PC-3 (cell line): ENCODE measurements around the gene ASB10. TPM values are rescaled to one million over a fixed set of nuclear protein-coding genes. Genes with fewer than 3 reads are reported as not detected.

ENCODE experiments used
- ATAC-seq: fragments of 200-7000 bp; cut with Tn5 transposase; 2 replicates; pipeline ENCODE4 v1.9.1; 2020; ENCODE audit warnings: mild to moderate bottlenecking, moderate library complexity
- BruUV-seq: library from RNA; stranded (reverse); fragments of 400-500 nt; replicated peaks from 2 replicates; lab custom pipeline; 2021; lab: Mats Ljungman, UMichigan
- CTCF ChIA-PET: fragments of 300-600 bp; sonication (Branson Sonifier 250); formaldehyde crosslinking; loops from one replicate; lab custom pipeline; 2022; ENCODE audit warnings: antibody characterized with exemption; lab: Charles Lee
- POLR2A ChIA-PET: fragments of 300-600 bp; sonication (Branson Sonifier 250); formaldehyde crosslinking; loops from one replicate; lab custom pipeline; 2022; ENCODE audit warnings: antibody characterized with exemption; ENCODE audit not compliant: unreplicated experiment; lab: Charles Lee
- DNase-seq: peaks from one replicate; pipeline ENCODE4 v3.0.0-alpha.2; 2015
- H2AFZ ChIP-seq: fragments of 300-600 bp; sonication (generic); 2 replicates; pipeline ENCODE4 v1.6.0; 2016; ENCODE audit warnings: antibody characterized with exemption, low read length
- H3F3A ChIP-seq: fragments of 300-600 bp; sonication (generic); one replicate; pipeline ENCODE4 v1.6.0; 2017; ENCODE audit warnings: antibody characterized with exemption, low read length, control low read depth, mild to moderate bottlenecking; ENCODE audit not compliant: unreplicated experiment
- H3K27ac ChIP-seq: fragments of 300-600 bp; sonication (generic); 2 replicates; pipeline ENCODE4 v1.5.1; 2016; ENCODE audit warnings: mild to moderate bottlenecking, low read length
- H3K27me3 ChIP-seq: fragments of 300-600 bp; sonication (generic); 2 replicates; pipeline ENCODE4 v1.6.1; 2016; ENCODE audit warnings: low read length, mixed read lengths
- H3K36me3 ChIP-seq: fragments of 300-600 bp; sonication (generic); 2 replicates; pipeline ENCODE4 v1.6.1; 2016; ENCODE audit warnings: low read depth, mixed run types, low read length, mixed read lengths
- H3K4me1 ChIP-seq: fragments of 300-600 bp; sonication (generic); 2 replicates; pipeline ENCODE4 v1.5.1; 2016; ENCODE audit warnings: low read length; ENCODE audit not compliant: insufficient read depth
- H3K4me2 ChIP-seq: fragments of 300-600 bp; sonication (generic); 2 replicates; pipeline ENCODE4 v1.6.0; 2016; ENCODE audit warnings: low read length
- H3K4me3 ChIP-seq: fragments of 300-600 bp; sonication (generic); 2 replicates; pipeline ENCODE4 v1.5.1; 2016; ENCODE audit warnings: mild to moderate bottlenecking, low read length, mixed read lengths
- H3K79me2 ChIP-seq: fragments of 300-600 bp; sonication (generic); 2 replicates; pipeline ENCODE4 v1.6.1; 2017; ENCODE audit warnings: low read length, mixed read lengths
- H3K9ac ChIP-seq: fragments of 300-600 bp; sonication (generic); 2 replicates; pipeline ENCODE4 v1.6.0; 2016; ENCODE audit warnings: mild to moderate bottlenecking, low read length
- H3K9me2 ChIP-seq: fragments of 300-600 bp; sonication (generic); replicated peaks from 2 replicates; pipeline ENCODE4 v1.6.1; 2016; ENCODE audit warnings: mixed run types, low read length, mixed read lengths
- H3K9me3 ChIP-seq: fragments of 300-600 bp; sonication (generic); 2 replicates; pipeline ENCODE4 v1.6.1; 2016; ENCODE audit warnings: low read length, mixed read lengths
- H4K20me1 ChIP-seq: fragments of 300-600 bp; sonication (generic); 2 replicates; pipeline ENCODE4 v1.6.1; 2016; ENCODE audit warnings: low read length, mixed read lengths
- CTCF ChIP-seq: fragments of 300-600 bp; sonication (generic); conservative IDR thresholded peaks from 2 replicates; pipeline ENCODE4 v1.5.1; 2017; ENCODE audit warnings: antibody characterized with exemption, low read depth, mild to moderate bottlenecking, low read length
- EZH2 ChIP-seq: fragments of 300-600 bp; sonication (generic); IDR thresholded peaks from one replicate; pipeline ENCODE4 v1.6.1; 2017; ENCODE audit warnings: antibody characterized with exemption, mild to moderate bottlenecking, low read length; ENCODE audit not compliant: unreplicated experiment
- EZH2phosphoT487 ChIP-seq: fragments of 300-600 bp; sonication (generic); IDR thresholded peaks from 2 replicates; pipeline ENCODE4 v1.6.1; 2018; ENCODE audit warnings: mild to moderate bottlenecking, antibody characterized with exemption, low read length, borderline replicate concordance
- intact Hi-C: fragments of 100-400 bp; cut with micrococcal nuclease; formaldehyde crosslinking; loops from 2 replicates; pipeline ENCODE4 v1.9.0; 2023
- total RNA-seq: library from RNA; depleted of rRNA; stranded (reverse); fragments of >200 nt; gene quantifications from 2 replicates; pipeline ENCODE4 v1.2.3, GENCODE V29; 2014

Gene ASB10
- total RNA-seq, 1 experiment from 2014 or later = not detected

DNA sequence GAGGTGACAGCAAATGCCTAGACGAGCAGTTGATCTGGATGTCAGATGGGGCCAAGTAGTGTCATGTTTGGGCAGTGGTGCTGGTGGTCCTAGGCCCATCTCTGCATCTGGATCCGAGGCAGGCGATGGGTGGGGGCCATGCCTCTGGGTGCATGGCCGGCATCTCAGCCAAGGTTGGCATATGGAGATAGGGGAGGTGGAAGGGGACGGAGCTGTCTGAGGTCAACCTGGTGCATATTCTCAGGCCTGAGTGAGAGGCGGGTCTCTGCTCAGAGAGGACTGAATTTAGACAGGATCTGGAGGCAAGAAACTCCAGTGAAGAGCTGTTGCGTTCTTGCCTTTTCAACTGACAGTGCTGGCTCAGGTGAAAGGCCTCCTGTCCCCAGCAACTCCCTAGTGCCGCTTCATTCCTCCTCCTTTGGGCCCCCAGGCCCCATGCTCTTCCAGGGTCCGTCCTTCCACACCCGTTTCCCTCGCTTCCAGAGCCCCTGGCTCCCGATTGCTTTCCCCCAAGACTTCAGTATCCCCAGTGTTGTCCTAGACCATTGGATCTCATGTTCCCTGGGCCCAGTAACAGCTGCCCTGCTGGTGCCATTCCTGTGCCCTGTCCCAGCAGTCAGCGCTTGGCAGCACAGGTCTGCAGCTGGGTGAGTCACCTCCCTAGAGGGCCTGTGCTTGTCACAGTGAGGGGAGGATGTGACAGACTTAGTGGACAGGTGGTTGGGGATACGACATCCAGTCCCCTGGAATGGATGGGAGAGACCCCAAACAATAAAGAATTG is 52.1 kb downstream of the ASB10 start:
- H3K4me1 ChIP-seq = no peaks in the 10 kb centered on the region
- no peak overlapping the region for H3K4me3 ChIP-seq
- H3K9me2 ChIP-seq = no peaks in the 10 kb centered on the region
- DNase-seq (no peak), ATAC-seq (peak; percentile 51)
- ChIA-PET CTCF (interaction anchor here (0.6 kb wide), 1 partner anchor 35 kb away, joined by 5 read pairs; no protein-coding TSS in a partner anchor), POLR2A (no interaction called here)
- H4K20me1 ChIP-seq = no peaks in the 10 kb centered on the region
- H3K36me3 ChIP-seq = peaks cover 2% of the 10 kb centered on the region; the same call in 1 of the 2 replicates
- no peak overlapping the region for H3K9ac ChIP-seq
- no peaks in the 10 kb centered on the region for H3K9me3 ChIP-seq
- no peaks in the 10 kb centered on the region for H3K79me2 ChIP-seq
- H3F3A ChIP-seq = no peaks in the 10 kb centered on the region
- H2AFZ ChIP-seq = no peak overlapping the region
- intact Hi-C loops = no loop called here
- BruUV-seq = no TSS peak
- TF ChIP-seq CTCF (no peak), EZH2phosphoT487 (no peak), EZH2 (no peak)
- no peak overlapping the region for H3K4me2 ChIP-seq
- no peak overlapping the region for H3K27ac ChIP-seq
- no peaks in the 10 kb centered on the region for H3K27me3 ChIP-seq

DNA sequence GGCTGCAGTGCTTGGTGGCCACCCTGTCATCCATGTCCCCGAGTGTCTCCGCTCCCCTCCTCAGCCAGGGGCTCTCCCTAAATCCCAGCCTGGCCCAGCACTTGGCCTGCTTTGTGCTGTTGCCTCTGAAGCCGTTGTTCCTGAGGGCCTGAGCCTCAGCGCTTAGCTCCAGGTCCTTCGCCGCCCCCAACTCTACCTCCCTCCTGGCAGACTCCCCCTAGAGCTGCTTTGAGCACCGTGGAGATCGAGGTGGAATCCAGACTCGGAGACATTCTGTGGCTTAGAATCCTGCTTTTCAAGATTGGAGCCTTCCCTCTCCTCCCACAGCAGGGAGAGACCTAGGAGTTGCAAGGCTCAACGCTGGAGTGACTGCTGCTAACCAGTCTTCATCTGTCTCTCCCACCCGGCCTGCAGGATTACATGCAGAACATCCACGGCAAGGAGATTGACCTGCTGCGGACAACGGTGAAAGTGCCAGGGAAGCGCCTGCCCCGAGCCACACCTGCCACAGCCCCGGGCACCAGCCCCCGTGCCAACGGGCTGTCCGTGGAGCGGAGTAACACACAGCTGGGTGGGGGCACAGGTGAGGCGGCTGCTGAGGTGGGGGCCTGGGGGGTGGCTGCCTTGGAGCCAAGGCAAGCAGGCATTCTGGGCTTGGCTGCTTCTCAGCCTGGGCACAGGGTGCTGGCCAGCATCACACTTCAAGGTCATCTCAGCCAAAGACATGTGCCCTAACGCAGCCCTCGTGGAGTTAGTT is 52.9 kb downstream of the ASB10 start:
- Histone ChIP-seq H4K20me1 (no peaks in the 10 kb centered on the region), H3K4me1 (no peaks in the 10 kb centered on the region), H3K36me3 (peaks cover 2% of the 10 kb centered on the region; the same call in 1 of the 2 replicates), H3F3A (no peaks in the 10 kb centered on the region), H3K27ac (no peak overlapping the region), H3K27me3 (no peaks in the 10 kb centered on the region), H3K9me2 (no peaks in the 10 kb centered on the region), H3K4me2 (no peak overlapping the region), H3K9ac (no peak overlapping the region), H3K79me2 (no peaks in the 10 kb centered on the region), H3K4me3 (no peak overlapping the region), H3K9me3 (no peaks in the 10 kb centered on the region), H2AFZ (no peak overlapping the region)
- BruUV-seq = no TSS peak
- ATAC-seq (no peak), DNase-seq (no peak)
- intact Hi-C loops = no loop called here
- TF ChIP-seq CTCF (no peak), EZH2phosphoT487 (no peak), EZH2 (no peak)
- POLR2A ChIA-PET = no interaction called here
- CTCF ChIA-PET = no interaction called here
